HFFc6 (cell line): ENCODE data around the gene ATP8A2. TPM values are rescaled to one million over a fixed set of nuclear protein-coding genes. Genes with fewer than 3 reads are reported as not detected.
"Not testable (repeated sequence)": the region's sequence is repeated elsewhere in the genome, so short reads cannot be mapped to it uniquely, and the experiment has no call there.

Source experiments
- DNase-seq: peaks from one replicate; pipeline ENCODE4 v3.0.0-alpha.2; 2018
- H3K27ac Mint-ChIP-seq: 2 replicates; pipeline ENCODE4 v1.8.0; 2020; ENCODE audit warnings: mild to moderate bottlenecking, mixed read lengths
- H3K27me3 Mint-ChIP-seq: 2 replicates; pipeline ENCODE4 v1.8.0; 2021; ENCODE audit warnings: mild to moderate bottlenecking, moderate library complexity, mixed read lengths; ENCODE audit not compliant: insufficient read depth
- H3K36me3 Mint-ChIP-seq: 2 replicates; pipeline ENCODE4 v1.8.0; 2021; ENCODE audit warnings: low read depth, mixed read lengths
- H3K4me1 Mint-ChIP-seq: 2 replicates; pipeline ENCODE4 v1.8.0; 2020; ENCODE audit warnings: low read depth, mixed read lengths
- H3K4me3 Mint-ChIP-seq: 2 replicates; pipeline ENCODE4 v1.8.0; 2020; ENCODE audit warnings: mild to moderate bottlenecking, moderate library complexity, mixed read lengths
- H3K9me3 Mint-ChIP-seq: 2 replicates; pipeline ENCODE4 v1.8.0; 2020; ENCODE audit warnings: mild to moderate bottlenecking, mixed read lengths
- CTCF ChIP-seq: fragments of 200-600 bp; sonication (generic); IDR thresholded peaks from 2 replicates; pipeline ENCODE4 v1.5.0; 2021; ENCODE audit warnings: antibody characterized with exemption, mild to moderate bottlenecking
- total RNA-seq, 6 experiments: library from RNA; stranded (reverse); fragmentation: NEBNext Ultra II Directional; extraction: Animal tissue kit (Norgen Biotek cat#: 25700); gene quantifications; 2 replicates in 1 of 6; 3 replicates in 5 of 6; pipeline ENCODE4 v1.2.3, GENCODE V29; 2021

Gene ATP8A2
- total RNA-seq, 6 experiments from 2014 or later, result 0.02 TPM; not detected in 5

DNA sequence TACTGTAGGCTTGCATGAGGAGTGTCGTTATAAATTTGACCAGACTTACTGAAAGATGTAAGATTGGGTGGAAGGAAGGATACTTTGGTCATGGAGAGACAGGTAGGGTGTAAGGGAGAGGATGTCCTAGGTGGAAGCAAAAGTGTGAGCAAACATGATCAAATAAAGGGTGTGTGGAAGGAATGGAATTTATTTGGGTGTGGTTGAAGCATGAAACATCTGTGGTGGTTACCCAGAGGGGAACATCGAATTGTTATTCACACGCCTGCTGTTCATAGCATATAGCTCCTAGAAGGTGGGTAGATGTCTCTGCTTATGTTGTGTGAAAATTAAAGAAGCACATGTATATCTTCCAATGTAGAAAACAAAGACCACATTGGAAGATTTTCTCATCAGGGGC, 157.7 kb downstream of the ATP8A2 start:
- Mint-ChIP-seq H3K27me3 (no peaks in the 10 kb centered on the region), H3K4me1 (no peaks in the 10 kb centered on the region), H3K9me3 (peaks cover 38% of the 10 kb centered on the region), H3K36me3 (no peaks in the 10 kb centered on the region), H3K27ac (no peak overlapping the region), H3K4me3 (no peak overlapping the region)
- DNase-seq, result no peak
- no peak for TF ChIP-seq CTCF

GRCh38 chr13:25538276-25538675, 166.5 kb downstream of the ATP8A2 start:
- DNase-seq, result no peak
- H3K27me3 Mint-ChIP-seq, result peaks cover 1% of the 10 kb centered on the region
- no peak for TF ChIP-seq CTCF

GRCh38 chr13:25541434-25542123, 169.8 kb downstream of the ATP8A2 start:
- Mint-ChIP-seq H3K4me1 (no peaks in the 10 kb centered on the region), H3K9me3 (peaks cover 53% of the 10 kb centered on the region), H3K4me3 (no peak overlapping the region), H3K27ac (no peak overlapping the region), H3K27me3 (peaks cover 1% of the 10 kb centered on the region), H3K36me3 (peaks cover 5% of the 10 kb centered on the region; the same call in 1 of the 2 replicates)
- DNase-seq, result no peak
- no peak for TF ChIP-seq CTCF

More at GRCh38 chr13:25538276-25538675, 166.5 kb downstream of the ATP8A2 start:
- peaks cover 5% of the 10 kb centered on the region; the same call in 1 of the 2 replicates for H3K36me3 Mint-ChIP-seq
- H3K9me3 Mint-ChIP-seq, result peaks cover 60% of the 10 kb centered on the region
- H3K4me3 Mint-ChIP-seq, result no peak overlapping the region
- no peak overlapping the region for H3K27ac Mint-ChIP-seq
- no peaks in the 10 kb centered on the region for H3K4me1 Mint-ChIP-seq

- not testable (repeated sequence) for H3K27me3 Mint-ChIP-seq, DNase-seq
Measured at GRCh38 chr13:25548991-25549390, 177.2 kb downstream of the ATP8A2 start.

GRCh38 chr13:25561812-25562211, 190.0 kb downstream of the ATP8A2 start:
- Mint-ChIP-seq H3K36me3 (no peaks in the 10 kb centered on the region), H3K27ac (no peak overlapping the region), H3K9me3 (0 out of 2 replicates have a peak, but pooled peaks cover 4% of the 10 kb centered on the region), H3K4me1 (no peaks in the 10 kb centered on the region), H3K4me3 (no peak overlapping the region), H3K27me3 (no peaks in the 10 kb centered on the region; the same call in 1 of the 2 replicates)
- no peak for DNase-seq
- no peak for TF ChIP-seq CTCF

More at GRCh38 chr13:25548991-25549390, 177.2 kb downstream of the ATP8A2 start:
- H3K4me1 Mint-ChIP-seq, H3K36me3 Mint-ChIP-seq, H3K4me3 Mint-ChIP-seq, H3K27ac Mint-ChIP-seq: not testable (repeated sequence)
- H3K9me3 Mint-ChIP-seq, result peaks cover 51% of the 10 kb centered on the region

DNA sequence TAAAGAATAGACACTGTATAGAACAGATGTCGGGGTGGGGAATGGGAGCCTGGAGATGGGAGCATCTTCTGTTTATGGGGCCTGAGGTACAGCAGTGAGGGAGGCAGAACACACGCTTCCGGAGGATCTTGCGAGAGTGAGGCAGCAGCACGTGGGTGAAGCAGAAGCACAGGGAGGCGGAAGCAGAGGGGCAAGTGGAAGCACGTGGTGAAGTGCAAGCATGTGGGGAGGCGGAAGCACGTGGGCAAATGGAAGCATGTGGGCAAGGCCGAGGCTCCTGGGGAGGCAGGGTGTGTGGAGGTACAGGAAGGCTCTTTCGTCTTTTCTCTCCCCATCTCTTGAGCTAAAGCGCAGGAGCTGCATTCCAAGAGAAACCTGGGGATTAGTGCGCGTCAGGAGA, 198.4 kb downstream of the ATP8A2 start:
- Mint-ChIP-seq H3K27me3 (peaks cover 2% of the 10 kb centered on the region; the same call in 1 of the 2 replicates), H3K9me3 (no peaks in the 10 kb centered on the region), H3K36me3 (no peaks in the 10 kb centered on the region), H3K27ac (no peak overlapping the region), H3K4me1 (no peaks in the 10 kb centered on the region), H3K4me3 (no peak overlapping the region)
- no peak for TF ChIP-seq CTCF
- no peak for DNase-seq
